ENCODE measurements around the gene MYH9. TPM values are rescaled to one million over a fixed set of nuclear protein-coding genes. Genes with fewer than 3 reads are reported as not detected.

The MYH9 gene
- polyA plus RNA-seq, 1 donor from 2014 or later: 7.1 TPM

DNA sequence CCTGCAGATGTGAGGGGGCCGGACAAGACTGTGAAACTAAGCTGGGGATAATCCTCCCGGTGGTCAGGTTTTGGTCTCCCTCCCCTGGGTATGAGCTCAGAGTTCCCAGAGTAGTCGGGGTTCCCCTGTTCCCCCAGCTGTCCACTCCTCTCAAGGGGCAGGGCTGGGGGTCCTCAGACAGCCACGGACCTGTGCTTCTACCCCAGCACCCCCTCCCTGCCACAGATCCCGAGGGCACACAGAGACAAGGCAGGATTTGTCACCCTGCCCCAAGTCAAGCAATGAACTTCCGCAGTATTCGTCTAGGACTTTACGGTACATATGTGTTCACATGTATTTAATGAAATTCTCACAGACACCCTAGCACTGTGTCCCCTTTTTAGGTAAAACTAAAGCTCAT, 89.6 kb downstream of the MYH9 start:
- Histone ChIP-seq H3K4me3 (ENCODE audit: low read length) (no peak overlapping the region), H3K4me2 (ENCODE audit: low read length) (no peak overlapping the region), H2AFZ (ENCODE audit: low read depth, low read length) (no peak overlapping the region), H3K9me2 (ENCODE audit: insufficient read depth, low read length) (no peaks in the 10 kb centered on the region), H3K36me3 (ENCODE audit: insufficient read depth, low read length) (no peaks in the 10 kb centered on the region), H3K27me3 (ENCODE audit: insufficient read depth, low read depth, low read length) (no peaks in the 10 kb centered on the region), H3K79me2 (replicated peaks; ENCODE audit: insufficient read depth, low read length) (no peaks in the 10 kb centered on the region), H3K27ac (ENCODE audit: low read length) (no peak overlapping the region), H4K20me1 (ENCODE audit: insufficient read depth) (no peaks in the 10 kb centered on the region), H3F3A (ENCODE audit: insufficient read depth, low read length, poor library complexity, severe bottlenecking) (no peaks in the 10 kb centered on the region), H3K9me3 (ENCODE audit: low read length) (no peaks in the 10 kb centered on the region), H3K9ac (ENCODE audit: low read length) (no peak overlapping the region)
- TF ChIP-seq EZH2 (IDR thresholded peaks at IDR 0.05; ENCODE audit: borderline replicate concordance, insufficient read depth, low read length, poor library complexity, severe bottlenecking): no peak
- TF ChIP-seq, protein P1, sequence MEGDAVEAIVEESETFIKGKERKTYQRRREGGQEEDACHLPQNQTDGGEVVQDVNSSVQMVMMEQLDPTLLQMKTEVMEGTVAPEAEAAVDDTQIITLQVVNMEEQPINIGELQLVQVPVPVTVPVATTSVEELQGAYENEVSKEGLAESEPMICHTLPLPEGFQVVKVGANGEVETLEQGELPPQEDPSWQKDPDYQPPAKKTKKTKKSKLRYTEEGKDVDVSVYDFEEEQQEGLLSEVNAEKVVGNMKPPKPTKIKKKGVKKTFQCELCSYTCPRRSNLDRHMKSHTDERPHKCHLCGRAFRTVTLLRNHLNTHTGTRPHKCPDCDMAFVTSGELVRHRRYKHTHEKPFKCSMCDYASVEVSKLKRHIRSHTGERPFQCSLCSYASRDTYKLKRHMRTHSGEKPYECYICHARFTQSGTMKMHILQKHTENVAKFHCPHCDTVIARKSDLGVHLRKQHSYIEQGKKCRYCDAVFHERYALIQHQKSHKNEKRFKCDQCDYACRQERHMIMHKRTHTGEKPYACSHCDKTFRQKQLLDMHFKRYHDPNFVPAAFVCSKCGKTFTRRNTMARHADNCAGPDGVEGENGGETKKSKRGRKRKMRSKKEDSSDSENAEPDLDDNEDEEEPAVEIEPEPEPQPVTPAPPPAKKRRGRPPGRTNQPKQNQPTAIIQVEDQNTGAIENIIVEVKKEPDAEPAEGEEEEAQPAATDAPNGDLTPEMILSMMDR (IDR thresholded peaks at IDR 0.05; ENCODE audit: poor library complexity, severe bottlenecking): no peak
- TF ChIP-seq SMC3 (conservative IDR thresholded peaks at IDR 0.05; ENCODE audit: poor library complexity): no peak
- no peak for TF ChIP-seq RAD21 (conservative IDR thresholded peaks at IDR 0.05)
- TF ChIP-seq MXI1 (conservative IDR thresholded peaks at IDR 0.05; ENCODE audit: poor library complexity, severe bottlenecking): no peak

DNA sequence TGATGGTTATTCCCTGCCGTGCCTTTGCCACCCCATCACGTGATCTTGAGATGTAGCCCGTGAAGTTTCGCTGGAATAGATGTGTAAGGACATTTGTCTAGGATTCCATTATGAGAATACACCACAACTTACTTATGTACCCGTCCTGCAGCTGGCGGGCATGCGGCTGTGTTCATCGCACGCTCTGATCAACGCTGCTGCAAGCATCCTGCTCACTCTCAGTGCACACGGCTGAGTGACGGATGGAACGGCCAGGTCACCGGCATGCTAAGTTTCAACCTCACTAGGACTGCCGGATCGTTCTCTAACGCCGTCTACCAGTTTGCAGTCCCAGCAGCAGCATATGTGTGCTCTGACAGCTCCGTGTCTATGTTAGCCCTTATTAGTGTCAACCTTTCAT, 90.2 kb downstream of the MYH9 start:
- H3K79me2 ChIP-seq (replicated peaks; ENCODE audit: insufficient read depth, low read length): no peaks in the 10 kb centered on the region
- TF ChIP-seq, protein P2, sequence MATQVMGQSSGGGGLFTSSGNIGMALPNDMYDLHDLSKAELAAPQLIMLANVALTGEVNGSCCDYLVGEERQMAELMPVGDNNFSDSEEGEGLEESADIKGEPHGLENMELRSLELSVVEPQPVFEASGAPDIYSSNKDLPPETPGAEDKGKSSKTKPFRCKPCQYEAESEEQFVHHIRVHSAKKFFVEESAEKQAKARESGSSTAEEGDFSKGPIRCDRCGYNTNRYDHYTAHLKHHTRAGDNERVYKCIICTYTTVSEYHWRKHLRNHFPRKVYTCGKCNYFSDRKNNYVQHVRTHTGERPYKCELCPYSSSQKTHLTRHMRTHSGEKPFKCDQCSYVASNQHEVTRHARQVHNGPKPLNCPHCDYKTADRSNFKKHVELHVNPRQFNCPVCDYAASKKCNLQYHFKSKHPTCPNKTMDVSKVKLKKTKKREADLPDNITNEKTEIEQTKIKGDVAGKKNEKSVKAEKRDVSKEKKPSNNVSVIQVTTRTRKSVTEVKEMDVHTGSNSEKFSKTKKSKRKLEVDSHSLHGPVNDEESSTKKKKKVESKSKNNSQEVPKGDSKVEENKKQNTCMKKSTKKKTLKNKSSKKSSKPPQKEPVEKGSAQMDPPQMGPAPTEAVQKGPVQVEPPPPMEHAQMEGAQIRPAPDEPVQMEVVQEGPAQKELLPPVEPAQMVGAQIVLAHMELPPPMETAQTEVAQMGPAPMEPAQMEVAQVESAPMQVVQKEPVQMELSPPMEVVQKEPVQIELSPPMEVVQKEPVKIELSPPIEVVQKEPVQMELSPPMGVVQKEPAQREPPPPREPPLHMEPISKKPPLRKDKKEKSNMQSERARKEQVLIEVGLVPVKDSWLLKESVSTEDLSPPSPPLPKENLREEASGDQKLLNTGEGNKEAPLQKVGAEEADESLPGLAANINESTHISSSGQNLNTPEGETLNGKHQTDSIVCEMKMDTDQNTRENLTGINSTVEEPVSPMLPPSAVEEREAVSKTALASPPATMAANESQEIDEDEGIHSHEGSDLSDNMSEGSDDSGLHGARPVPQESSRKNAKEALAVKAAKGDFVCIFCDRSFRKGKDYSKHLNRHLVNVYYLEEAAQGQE (IDR thresholded peaks at IDR 0.05; ENCODE audit: borderline replicate concordance): no peak
- TF ChIP-seq MXI1 (conservative IDR thresholded peaks at IDR 0.05; ENCODE audit: poor library complexity, severe bottlenecking) (no peak), TAF1 (IDR thresholded peaks at IDR 0.05; ENCODE audit: low read depth) (no peak), SMC3 (conservative IDR thresholded peaks at IDR 0.05; ENCODE audit: poor library complexity) (no peak), EP300 (conservative IDR thresholded peaks at IDR 0.05; ENCODE audit: poor library complexity, severe bottlenecking) (no peak), POLR2AphosphoS5 (IDR thresholded peaks at IDR 0.05) (no peak), EZH2 (IDR thresholded peaks at IDR 0.05; ENCODE audit: borderline replicate concordance, insufficient read depth, low read length, poor library complexity, severe bottlenecking) (no peak), RAD21 (conservative IDR thresholded peaks at IDR 0.05) (no peak)
- TF ChIP-seq, protein P1 (IDR thresholded peaks at IDR 0.05; ENCODE audit: poor library complexity, severe bottlenecking): no peak
- H3K9me3 ChIP-seq (ENCODE audit: low read length): no peaks in the 10 kb centered on the region
- no peaks in the 10 kb centered on the region for H3K36me3 ChIP-seq (ENCODE audit: insufficient read depth, low read length)
- H4K20me1 ChIP-seq (ENCODE audit: insufficient read depth): no peaks in the 10 kb centered on the region
- no peaks in the 10 kb centered on the region for H3K9me2 ChIP-seq (ENCODE audit: insufficient read depth, low read length)
- no peak overlapping the region for H2AFZ ChIP-seq (ENCODE audit: low read depth, low read length)
- no peaks in the 10 kb centered on the region for H3F3A ChIP-seq (ENCODE audit: insufficient read depth, low read length, poor library complexity, severe bottlenecking)
- no peaks in the 10 kb centered on the region for H3K27me3 ChIP-seq (ENCODE audit: insufficient read depth, low read depth, low read length)
- H3K9ac ChIP-seq (ENCODE audit: low read length): no peak overlapping the region
- H3K27ac ChIP-seq (ENCODE audit: low read length): no peak overlapping the region
- H3K4me2 ChIP-seq (ENCODE audit: low read length): no peak overlapping the region
- no peak overlapping the region for H3K4me3 ChIP-seq (ENCODE audit: low read length)
